ENCODE data around the gene PRPS1.
"Not testable (repeated sequence)": the region's sequence is repeated elsewhere in the genome, so short reads cannot be mapped to it uniquely, and the experiment has no call there.

Gene PRPS1

DNA sequence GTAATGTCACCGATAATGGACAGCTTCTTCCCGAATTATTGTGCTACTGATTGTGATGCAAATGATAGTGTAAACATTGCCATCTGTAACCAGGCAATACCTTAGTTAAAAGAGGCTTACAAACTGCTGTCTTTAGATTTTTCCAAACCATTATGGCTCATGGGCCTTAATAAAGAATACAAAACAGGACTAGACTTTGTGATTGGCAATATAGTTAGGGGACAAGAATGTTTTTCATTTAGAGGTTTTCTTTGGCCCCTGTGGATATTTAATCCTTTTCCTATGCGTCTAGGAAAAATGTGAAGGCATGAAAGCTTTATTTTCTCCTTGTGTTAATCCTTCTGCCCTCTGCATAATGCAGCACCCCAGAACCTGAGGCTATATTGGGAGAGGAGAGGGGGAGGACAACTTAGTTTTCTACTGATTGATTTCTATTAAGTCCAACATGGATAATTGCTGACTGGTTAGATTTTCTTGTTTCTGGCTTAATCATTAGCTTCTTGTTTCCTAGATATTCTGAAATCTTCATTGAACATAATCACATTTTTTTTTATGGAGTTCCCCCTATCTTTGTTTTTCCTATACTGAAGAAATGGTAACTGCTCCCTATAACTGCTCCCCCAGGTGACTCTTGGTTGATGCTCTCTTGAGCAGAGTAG lies 1.9 kb downstream of the PRPS1 start:
- no peak for DNase-seq (ENCODE audit: low read depth in 2 of 2)

DNA sequence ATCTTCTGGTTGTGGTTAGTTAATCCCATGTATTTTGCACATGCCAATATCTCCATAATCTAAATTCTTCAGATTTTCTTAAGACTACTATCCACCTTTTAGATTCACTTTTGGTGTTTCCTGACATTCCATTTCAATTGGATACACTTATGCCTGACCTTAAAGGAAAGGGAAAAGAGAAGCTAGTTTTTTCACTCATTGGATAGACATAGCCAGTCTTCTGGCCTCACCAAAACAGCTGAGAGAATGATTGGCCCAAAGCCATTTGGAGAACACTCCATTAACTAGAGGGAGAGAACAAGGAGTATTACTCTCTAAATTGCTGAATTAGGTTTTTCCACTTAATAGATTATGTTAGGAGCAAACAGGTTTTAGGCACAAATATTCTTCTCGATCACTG lies 4.0 kb downstream of the PRPS1 start:
- DNase-seq (ENCODE audit: low read depth in 2 of 2), result peak in 1 of 2 experiments; percentile 29

DNA sequence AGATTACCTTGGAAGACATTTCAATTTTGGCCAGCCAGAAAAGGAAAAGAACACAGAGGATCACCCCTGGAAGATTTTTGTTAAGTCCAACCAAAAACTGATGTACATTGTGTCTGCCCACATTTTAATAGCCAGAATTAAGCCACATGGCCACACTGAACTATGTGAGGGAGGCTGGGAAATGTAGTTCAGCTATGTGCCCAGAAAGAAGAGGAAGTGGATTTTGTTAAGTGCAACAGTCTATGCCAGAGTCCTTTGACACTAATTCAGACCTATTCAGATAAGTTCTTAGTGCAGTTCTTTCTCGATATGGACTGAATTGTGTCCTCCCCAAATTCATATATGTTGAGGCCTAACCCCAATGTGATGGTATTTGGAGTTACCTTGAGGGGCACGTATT lies 18.4 kb downstream of the PRPS1 start:
- no peak for DNase-seq (ENCODE audit: low read depth in 2 of 2)

DNA sequence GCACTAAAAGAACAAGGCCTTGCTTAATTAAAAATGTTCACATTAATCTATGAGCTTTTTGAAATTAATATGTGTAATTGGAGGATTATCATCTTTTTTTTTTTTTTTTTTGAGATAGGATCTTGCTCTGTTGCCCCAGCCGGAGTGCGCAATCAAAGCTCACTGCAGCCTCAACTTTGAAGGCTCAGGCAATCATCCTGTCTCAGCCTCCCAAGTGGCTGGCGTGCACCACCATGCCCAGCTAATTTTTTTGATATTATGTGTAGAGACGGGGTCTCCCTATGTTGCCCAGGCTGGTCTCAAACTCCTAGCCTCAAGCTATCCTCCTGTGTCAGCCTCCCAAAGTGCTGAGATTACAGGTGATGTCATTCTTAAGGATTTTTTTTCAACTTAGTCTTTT lies 20.0 kb downstream of the PRPS1 start:
- DNase-seq (ENCODE audit: low read depth in 2 of 2), result no peak

DNA sequence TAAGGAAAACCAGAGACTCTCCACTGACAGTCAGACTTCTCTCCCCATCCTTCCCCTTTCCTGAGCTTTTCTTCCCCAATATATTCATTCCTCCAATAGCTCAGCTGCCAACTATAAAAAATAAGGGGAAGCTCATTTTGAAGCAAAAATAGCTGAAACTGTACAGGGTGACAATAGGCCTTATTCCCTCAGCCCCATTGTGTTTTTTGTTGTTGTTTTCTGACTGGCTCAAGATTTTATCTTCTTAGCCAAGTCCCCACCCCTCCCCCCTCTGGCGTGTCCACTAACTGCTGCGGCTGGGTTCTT lies 26.2 kb downstream of the PRPS1 start:
- no peak for DNase-seq (ENCODE audit: low read depth in 2 of 2)

DNA sequence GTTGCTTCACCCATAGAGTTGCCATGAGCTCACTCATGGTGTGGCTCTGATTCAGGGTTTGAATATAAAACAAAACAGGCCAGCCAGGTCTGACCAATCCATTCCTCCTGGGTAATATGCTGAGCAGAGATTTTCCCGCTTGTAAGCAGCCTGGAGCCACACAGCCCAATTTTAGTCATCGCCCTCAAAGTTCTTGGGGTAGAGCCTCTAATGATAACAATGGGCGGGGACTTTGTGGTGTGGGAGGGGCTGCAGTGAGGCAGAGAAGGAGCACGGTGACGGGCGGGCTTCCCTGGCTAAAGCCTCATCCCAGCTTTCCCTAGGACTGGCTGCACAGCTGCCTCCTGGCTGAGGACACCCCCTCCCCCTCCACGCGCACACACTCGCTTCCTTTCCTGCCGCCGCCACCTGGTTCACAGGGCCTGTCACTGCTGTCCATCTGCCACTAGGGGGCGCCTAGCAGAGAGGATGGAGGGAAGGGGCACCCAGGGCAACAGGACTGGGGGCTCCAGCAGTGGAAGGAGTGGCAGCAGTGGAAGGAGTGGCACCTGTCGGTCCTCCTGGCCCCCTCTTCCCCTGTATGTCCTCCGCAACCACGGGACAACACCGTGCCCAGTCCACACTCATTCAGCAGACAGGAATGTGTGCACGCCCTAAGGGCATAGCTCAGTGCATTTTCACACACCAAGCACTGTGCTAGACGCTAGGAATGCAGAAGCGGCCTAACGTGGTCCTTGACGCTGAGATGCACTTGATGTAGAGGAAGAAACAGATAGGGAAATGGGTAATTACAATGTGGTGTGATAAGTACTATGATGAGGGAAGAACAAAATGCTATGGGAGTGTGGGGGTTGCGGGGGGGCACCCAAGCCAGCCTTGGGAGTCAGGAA lies 26.8 kb downstream of the PRPS1 start:
- peak in 1 of 2 experiments; percentile 29 for DNase-seq (ENCODE audit: low read depth in 2 of 2)

DNA sequence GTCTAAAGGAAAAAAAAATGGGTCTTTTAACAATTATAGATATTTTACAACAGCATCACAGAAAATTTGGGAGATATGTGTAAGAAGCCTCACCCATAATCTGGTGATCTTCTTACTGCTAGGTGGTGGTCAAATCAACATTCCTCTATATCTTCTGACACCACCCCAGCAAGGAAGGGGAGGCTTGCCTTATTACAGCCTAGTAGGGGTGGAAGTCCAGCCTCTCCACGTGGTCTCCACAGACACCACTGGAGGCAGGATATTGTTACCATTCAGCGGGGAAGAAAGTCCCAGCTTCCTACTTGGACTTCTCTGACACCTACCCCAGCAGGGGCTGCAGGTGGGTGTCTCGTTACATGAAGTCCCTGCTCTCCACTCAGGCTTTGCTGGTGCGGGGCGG lies 28.7 kb downstream of the PRPS1 start:
- no peak for DNase-seq (ENCODE audit: low read depth in 2 of 2)

DNA sequence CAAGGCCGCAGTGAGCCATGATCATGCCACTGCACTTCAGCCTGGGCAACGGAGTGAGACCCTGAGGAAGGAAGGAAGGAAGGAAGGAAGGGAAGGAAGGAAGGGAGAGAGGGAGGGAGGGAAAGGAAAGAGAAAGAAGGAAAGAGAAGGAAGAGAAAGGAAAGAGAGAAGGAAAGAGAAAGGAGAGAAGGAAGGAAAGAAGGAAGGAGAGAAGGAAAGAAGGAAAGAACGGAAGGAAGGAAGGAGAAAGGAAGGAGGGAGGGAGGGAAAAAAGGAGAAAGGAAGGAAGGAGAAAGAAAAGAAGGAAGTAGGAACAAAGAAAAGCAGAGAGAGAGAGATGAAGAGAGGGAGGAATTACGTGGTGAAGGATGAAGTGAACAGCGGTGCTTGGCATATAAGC lies 30.4 kb downstream of the PRPS1 start:
- no peak for DNase-seq (ENCODE audit: low read depth in 2 of 2)

DNA sequence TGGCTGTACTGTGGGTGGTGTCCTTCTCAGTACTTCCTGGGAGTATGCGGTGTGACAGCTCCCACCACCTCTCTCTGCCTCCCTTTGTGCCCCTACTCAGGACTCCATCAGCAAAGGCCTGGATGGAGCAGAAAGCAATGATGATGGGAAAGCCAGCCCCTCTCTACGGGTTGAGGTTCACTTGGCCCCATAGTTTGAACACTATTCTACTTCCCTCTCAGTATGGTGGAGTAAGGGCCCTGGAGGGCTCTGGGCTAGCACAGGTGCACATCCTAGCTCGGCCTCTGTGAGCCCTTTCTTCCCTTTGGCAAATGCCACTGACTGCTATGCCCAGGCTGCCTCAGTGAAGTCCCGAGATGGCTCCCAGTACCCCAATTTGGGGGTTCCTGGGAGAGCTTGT lies 31.0 kb downstream of the PRPS1 start:
- no peak for DNase-seq (ENCODE audit: low read depth in 2 of 2)

DNA sequence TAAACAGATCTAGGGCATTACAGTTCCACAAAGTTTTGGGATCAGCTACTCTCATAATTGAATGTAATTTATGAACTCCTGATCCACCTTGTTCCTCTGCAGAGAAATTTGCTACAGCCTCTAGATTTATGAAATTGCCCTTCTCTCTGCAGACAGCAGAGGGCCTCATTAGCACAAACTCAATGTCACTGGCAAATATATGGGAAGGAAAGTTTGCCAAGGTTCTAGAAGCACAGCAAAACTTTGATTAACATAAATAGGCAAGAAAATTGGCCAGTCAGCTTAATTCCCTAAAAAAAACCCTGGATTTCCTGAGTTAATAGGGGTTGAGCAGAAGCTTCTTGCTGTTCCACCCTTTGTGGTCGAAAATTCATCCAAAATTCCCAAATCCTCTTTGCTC lies 31.5 kb downstream of the PRPS1 start:
- no peak for DNase-seq (ENCODE audit: low read depth in 2 of 2)

DNA sequence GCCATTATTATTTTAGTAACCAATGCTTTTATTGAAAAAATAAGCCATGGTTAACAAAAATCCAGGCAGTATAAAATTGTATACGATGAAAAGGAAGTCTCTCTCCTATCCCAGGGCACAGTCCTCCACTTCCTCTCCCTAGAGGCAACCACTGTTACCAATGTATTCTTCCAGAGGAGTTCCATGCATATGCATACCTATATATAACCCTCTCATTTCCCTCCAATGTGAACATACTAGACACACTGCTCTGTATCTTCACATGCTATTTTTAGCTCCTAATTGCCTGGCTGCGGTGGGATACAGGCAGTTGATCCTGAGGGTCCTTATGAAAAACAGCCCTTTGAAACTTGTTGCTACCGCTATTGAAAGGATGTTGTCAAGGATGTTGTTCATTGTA lies 33.8 kb downstream of the PRPS1 start:
- DNase-seq (ENCODE audit: low read depth in 2 of 2), result no peak

DNA sequence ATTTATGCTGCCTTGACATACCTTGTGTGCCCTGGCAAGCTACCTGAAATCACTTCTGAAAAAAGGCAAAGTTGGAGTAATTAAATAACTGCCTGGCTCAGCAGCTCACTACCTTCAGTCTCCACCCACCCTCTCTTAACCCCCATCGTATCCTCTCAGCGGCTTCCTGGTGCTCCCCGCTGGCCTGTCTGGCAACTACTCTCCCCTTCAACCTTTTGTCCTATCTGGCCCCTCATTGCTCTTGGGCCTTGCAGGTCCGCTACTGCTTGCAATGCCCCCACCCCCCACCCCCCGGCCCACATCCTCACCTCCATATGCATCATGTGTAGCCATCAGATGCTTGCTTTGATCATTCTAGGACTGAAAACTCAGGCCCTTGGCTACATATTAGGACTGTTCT lies 34.5 kb downstream of the PRPS1 start:
- no peak for DNase-seq (ENCODE audit: low read depth in 2 of 2)

DNA sequence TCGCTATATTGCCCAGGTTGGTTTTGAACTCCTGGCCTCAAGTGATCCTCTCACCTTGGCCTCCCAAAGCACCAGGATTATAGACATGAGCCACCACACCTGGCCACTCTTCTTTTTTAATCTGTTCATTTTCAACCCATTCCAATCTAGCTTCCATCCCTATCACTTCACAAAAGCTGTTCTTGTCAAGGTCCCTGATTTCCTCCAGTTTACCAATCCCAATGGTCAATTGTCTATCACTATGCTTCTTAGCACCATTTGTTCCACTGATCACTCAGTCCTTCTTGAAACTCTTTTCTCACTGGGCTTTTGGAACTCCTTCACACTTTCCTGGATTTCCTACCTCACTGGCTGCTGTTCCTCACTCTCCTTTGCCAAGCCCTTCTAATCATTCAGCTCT lies 38.6 kb downstream of the PRPS1 start:
- DNase-seq (ENCODE audit: low read depth in 2 of 2), result no peak

DNA sequence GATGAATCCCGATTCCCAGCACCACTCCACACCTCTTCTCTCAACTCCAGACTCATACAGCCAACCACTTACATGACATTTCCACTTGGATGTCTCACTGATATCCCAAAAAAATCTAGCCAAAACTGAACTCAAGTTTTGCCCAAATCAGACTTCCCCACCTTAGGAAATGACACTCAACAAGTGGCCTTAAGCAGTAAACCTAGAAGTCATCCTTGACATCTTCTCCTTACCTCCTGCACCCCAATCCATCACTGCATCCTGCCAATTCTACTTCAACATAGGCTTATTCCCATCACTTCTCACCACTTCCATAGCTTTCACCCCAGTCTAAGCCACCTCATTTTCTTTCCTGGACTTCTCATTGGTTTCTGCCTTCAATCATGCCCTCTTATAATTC lies 39.1 kb downstream of the PRPS1 start:
- no peak for DNase-seq (ENCODE audit: low read depth in 2 of 2)

DNA sequence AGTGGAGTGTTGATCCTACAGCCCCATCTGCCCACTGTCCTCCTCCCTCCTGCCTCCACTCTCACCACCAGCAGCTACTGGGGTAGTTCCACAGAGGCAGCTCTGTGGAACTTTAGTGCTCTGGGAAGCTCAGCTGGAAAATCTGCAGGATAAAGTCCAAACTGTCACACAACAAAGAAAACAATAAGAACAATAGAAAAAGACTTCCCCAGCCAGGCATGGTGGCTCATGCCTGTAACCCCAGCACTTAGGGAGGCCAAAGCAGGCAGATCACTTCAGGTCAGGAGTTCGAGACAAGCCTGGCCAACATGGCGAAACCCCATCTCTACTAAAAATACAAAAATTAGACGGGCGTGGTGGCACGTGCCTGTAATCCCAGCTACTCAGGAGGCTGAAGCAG lies 40.4 kb downstream of the PRPS1 start:
- not testable (repeated sequence) for DNase-seq (ENCODE audit: low read depth in 2 of 2)

DNA sequence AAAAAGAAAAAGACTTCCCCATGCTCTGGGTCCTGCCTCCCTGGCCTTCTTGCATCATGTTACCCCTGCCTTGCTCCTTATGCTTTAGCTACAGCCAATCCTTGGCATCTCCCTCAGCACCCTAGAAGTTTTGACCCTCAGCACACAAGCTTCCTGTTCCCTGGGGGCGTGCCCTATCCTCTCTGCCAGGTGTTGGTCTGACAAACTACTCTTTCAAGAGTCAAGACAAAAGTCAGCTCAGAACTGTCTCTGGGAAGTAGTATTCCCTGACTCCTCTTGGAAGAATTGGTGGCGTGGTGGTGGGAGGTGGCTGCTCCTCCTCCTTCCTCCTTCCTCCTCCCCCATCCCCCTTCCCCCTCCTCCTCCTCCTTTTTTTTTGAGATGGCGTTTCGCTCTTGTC lies 41.0 kb downstream of the PRPS1 start:
- no peak for DNase-seq (ENCODE audit: low read depth in 2 of 2)

DNA sequence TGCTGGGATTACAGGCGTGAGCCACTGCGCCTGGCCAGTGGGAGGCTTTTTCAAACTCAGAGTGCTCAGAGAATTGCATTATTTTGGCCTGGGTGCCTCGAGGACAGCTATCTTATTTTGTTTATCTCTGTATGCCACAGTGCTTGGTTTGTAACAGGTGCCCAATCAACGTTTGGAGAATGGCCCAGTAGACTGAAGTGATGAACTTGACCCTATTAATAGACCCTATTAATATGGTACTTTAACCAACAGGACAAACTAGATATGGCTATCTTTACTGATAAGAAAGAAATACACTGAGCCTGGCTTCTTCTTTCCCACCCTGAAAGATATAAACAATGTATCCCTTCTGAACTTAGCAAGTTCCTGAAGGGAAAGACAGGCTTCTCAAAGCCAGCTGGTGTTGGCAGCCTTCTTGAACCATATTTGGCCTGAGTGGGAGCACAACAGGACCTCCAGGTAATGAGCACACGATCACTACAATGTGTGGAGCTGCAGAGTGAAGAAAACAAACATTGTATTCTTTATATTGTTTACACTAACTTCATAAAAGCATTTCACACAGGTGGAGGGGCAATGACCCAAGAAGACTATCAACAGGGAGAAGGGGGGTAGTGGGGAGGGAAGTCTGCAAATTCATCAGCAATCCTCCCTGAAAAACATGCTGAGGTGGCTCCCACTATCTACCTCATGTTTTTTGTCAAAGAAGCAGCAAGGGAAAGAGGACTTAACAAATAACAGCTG lies 41.7 kb downstream of the PRPS1 start:
- DNase-seq (ENCODE audit: low read depth in 2 of 2), result no peak

DNA sequence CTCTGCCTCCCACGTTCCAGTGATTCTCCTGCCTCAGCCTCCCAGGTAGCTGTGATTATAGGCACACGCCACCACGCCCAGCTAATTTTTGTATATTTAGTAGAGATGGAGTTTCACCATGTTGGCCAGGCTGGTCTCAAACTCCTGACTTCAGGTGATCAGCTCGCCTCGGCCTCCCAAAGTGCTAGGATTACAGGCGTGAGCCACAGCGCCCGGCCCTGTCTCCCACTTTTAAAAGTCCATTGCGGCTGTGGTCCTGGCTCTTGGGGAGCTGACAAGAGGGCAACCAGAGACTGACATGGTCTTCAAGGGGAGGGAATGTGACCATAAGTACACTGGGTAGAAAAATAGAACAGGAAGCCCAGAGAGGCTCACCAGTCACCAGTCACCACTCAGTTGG lies 42.9 kb downstream of the PRPS1 start:
- not testable (repeated sequence) for DNase-seq (ENCODE audit: low read depth in 2 of 2)

DNA sequence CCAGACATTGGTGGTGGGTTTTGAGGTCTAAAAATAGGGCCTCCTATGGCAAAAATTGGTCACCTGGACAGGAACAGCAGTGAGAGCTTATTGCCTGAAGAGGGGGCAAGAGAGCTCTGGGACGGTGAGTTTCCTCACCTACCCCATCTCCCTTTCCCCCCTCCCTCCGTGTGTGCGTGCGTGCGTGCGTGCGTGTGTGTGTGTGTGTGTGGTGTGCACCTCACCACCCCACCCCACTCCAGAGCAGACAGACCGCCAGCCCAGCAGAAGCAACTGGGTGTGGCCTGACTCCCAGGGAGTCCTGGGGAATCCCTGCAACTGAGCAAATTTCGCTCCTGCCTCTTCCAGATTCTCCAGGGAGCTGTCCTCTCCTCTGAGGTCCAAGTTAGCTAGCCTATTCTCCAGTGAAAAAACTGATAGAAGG lies 44.7 kb downstream of the PRPS1 start:
- no peak for DNase-seq (ENCODE audit: low read depth in 2 of 2)

DNA sequence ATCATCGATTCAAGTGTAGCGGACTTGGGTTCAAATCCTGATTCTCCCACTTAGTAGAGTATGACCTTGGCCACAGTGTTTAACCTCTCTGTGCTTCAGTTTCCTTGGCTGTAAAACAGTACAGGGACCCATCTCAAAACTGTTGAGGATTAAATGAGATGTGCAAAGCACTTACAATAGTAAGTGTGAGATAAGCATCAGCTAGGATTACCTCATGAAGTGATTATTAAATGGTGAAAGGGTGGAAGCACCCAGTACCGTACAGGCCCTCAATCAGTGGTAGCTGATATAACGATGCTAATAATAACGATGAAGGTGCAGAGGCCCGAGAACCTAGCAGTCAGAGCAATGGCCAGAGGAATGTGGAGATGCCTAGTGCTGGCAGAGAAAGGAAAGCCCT lies 45.1 kb downstream of the PRPS1 start:
- DNase-seq (ENCODE audit: low read depth in 2 of 2), result no peak

DNA sequence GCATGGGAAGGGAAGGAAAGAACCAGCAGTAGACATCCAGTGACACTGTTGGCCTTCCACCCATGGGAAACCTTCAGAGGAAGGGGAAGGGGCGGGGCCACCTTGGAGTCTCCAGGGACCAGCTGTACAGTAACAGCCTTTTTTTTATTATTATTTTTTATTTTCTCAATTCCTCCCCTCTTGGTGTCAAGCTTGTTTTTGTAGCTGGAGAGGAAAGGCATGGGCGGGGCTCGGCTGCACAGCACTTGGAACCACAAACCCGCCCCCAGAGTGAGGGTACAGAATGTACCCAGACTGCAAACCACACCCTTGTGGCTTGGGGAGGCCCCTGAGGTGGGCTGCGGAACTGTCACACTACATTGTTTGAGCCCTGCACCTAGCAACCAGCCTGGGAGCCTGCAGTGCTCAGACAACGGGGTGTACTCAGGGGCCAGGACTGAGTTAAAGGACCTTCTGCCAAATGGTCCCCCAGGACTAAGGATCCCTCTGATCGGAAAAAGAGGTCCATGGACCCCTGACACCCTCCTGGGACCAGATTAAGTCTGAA lies 45.7 kb downstream of the PRPS1 start:
- DNase-seq (ENCODE audit: low read depth in 2 of 2), result no peak
